Right lobe of liver (tissue), 6 donors: ENCODE results near the gene LRTM1. TPM values are rescaled to one million over a fixed set of nuclear protein-coding genes. Genes with fewer than 3 reads are reported as not detected.

ENCODE experiments used
- ATAC-seq, 4 donors: fragments of 200-7000 bp; cut with Tn5 transposase; one replicate each; pipeline ENCODE4 v1.9.1; 2020; ENCODE audit warnings: mild to moderate bottlenecking in 4 of 4, moderate library complexity in 4 of 4
- DNase-seq, 3 donors: peaks; one replicate each; pipeline ENCODE4 v3.0.0-alpha.2; 2020
- H3K27ac ChIP-seq, 3 donors: fragments of 200-600 bp; one replicate each; pipeline ENCODE4 v1.8.0; 2022
- H3K27me3 ChIP-seq, 2 donors: fragments of 200-600 bp; one replicate each; pipeline ENCODE4 v1.8.0; 2022
- H3K36me3 ChIP-seq, 4 donors: fragments of 200-600 bp; sonication (generic) in 1 of 4; one replicate each; pipeline versions ENCODE4 v1.5.1 to v1.8.0; 2017 to 2022; ENCODE audit warnings: control low read depth in 1 of 4
- H3K4me1 ChIP-seq, 4 donors: fragments of 200-600 bp; sonication (generic) in 1 of 4; one replicate each; pipeline versions ENCODE4 v1.5.1 to v1.8.0; 2017 to 2022; ENCODE audit warnings: control low read depth in 1 of 4
- H3K4me3 ChIP-seq, 3 donors: fragments of 200-600 bp; one replicate each; pipeline ENCODE4 v1.8.0; 2022
- H3K9me3 ChIP-seq, 4 donors: fragments of 200-600 bp; sonication (generic) in 1 of 4; one replicate each; pipeline versions ENCODE4 v1.5.1 to v1.8.0; 2017 to 2022; ENCODE audit warnings: control low read depth in 1 of 4
- POLR2A ChIP-seq: fragments of 450-650 bp; IDR thresholded peaks from one replicate; pipeline ENCODE4 v1.6.1; 2017; ENCODE audit warnings: antibody characterized with exemption, mild to moderate bottlenecking
- WGBS: methylation state at CpG from one replicate; pipeline ENCODE4 v1.1.6; 2018; ENCODE audit warnings: low coverage, low lambda C conversion rate; ENCODE audit not compliant: insufficient coverage; ENCODE audit errors: missing lambda C conversion rate; 5-methylcytosine and 5-hydroxymethylcytosine counted together
- intact Hi-C, 2 donors: fragments of 100-400 bp; cut with DNase I; formaldehyde crosslinking; loops; one replicate each; pipeline versions ENCODE4 v1.11.2 to v1.14.1; 2022
- total RNA-seq, 6 experiments: library from RNA; depleted of rRNA in 2 of 6; stranded (reverse); fragments of >200 nt in 2 of 6; fragmentation: NEBNext Ultra II Directional in 3 of 6; extraction: Animal tissue kit (Norgen Biotek cat#: 25700) in 3 of 6; gene quantifications; one replicate each; pipeline versions ENCODE4 v1.1.0 to v1.2.4, GENCODE V29; 2016 to 2023
- TF ChIP-seq, protein P1 (sequence below), 4 donors: fragments of 200-600 bp in 3 of 4; fragments of 450-650 bp in 1 of 4; IDR thresholded peaks; one replicate each; pipeline versions ENCODE4 v1.5.1 to v1.8.0; 2016 to 2022; ENCODE audit warnings: antibody characterized with exemption in 4 of 4, mild to moderate bottlenecking in 2 of 4
- donor health status: DM: no; HTN: yes; CAD: no.
- donor health status: DM: no; HTN: no; CAD: no.
- donor health status: DM: no; HTN: no; CAD: no.
- donor health status: DM: no; HTN: yes; CAD: no.
- donor health status: DM: no; HTN: yes; CAD: no.

Gene LRTM1
- total RNA-seq, 6 experiments from 2014 or later: not detected

GRCh38 chr3:54939557-54940300, 11.9 kb upstream of the LRTM1 start:
- H3K27ac ChIP-seq: no peak overlapping the region
- no peaks in the 10 kb centered on the region for H3K27me3 ChIP-seq
- 42% methylated on average over 3 of the region's 6 CpGs for WGBS
- intact Hi-C loops: no loop called here
- H3K4me3 ChIP-seq: no peak overlapping the region
- no peaks in the 10 kb centered on the region for H3K4me1 ChIP-seq
- H3K36me3 ChIP-seq: no peaks in the 10 kb centered on the region
- H3K9me3 ChIP-seq: no peaks in the 10 kb centered on the region
- no peak for ATAC-seq
- DNase-seq: no peak
- no peak for TF ChIP-seq POLR2A
- TF ChIP-seq, protein P1, sequence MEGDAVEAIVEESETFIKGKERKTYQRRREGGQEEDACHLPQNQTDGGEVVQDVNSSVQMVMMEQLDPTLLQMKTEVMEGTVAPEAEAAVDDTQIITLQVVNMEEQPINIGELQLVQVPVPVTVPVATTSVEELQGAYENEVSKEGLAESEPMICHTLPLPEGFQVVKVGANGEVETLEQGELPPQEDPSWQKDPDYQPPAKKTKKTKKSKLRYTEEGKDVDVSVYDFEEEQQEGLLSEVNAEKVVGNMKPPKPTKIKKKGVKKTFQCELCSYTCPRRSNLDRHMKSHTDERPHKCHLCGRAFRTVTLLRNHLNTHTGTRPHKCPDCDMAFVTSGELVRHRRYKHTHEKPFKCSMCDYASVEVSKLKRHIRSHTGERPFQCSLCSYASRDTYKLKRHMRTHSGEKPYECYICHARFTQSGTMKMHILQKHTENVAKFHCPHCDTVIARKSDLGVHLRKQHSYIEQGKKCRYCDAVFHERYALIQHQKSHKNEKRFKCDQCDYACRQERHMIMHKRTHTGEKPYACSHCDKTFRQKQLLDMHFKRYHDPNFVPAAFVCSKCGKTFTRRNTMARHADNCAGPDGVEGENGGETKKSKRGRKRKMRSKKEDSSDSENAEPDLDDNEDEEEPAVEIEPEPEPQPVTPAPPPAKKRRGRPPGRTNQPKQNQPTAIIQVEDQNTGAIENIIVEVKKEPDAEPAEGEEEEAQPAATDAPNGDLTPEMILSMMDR (IDR thresholded peaks at IDR 0.05): no peak

DNA sequence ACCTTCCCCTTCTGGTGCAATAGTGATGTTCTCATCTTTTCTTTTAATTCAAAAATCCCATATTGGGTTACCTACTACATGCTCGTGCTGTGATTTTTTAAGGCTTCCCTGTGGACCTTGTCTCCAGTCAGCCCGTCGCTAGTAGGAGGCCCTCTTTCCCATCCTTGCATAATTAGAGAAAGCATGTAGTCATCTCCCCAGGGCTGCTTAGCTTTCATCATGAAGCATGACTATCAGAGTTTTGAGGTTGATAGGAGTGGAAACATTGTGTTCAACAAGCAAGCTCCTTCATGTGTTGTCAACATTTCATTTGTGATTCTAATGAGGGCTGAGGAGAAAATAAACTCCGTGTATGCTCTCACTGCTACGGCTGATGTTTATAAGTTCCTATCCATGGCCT, 8.7 kb upstream of the LRTM1 start:
- H3K4me3 ChIP-seq: no peak overlapping the region
- no peak for ATAC-seq
- no peaks in the 10 kb centered on the region for H3K9me3 ChIP-seq
- no peaks in the 10 kb centered on the region for H3K27me3 ChIP-seq
- DNase-seq: no peak
- intact Hi-C loops: no loop called here
- H3K27ac ChIP-seq: no peak overlapping the region
- TF ChIP-seq POLR2A: no peak
- TF ChIP-seq, protein P1 (IDR thresholded peaks at IDR 0.05): no peak
- 34% methylated on average over 5 of the region's 5 CpGs for WGBS
- H3K36me3 ChIP-seq: no peaks in the 10 kb centered on the region
- no peaks in the 10 kb centered on the region for H3K4me1 ChIP-seq

DNA sequence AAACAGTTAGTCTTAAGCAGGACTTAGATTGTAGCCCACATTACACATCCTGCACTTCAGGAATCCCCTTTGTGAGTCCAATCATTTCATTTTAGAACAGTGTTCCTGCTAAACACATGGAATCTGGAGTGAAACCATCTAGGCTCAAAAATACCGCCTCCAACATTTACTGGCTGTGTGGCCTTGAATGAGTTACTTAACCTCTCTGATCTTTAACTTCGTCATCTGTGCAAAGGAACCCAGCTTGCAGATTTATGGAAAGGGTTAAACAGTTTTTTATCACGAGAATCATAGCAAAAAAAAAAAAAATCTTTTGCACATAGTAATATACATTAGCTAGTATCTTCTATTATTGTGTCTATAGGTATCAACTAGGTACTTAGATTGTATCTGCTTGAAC, 8.0 kb upstream of the LRTM1 start:
- ATAC-seq: no peak
- no peaks in the 10 kb centered on the region for H3K4me1 ChIP-seq
- H3K36me3 ChIP-seq: no peaks in the 10 kb centered on the region
- no peak for TF ChIP-seq POLR2A
- TF ChIP-seq, protein P1 (IDR thresholded peaks at IDR 0.05): no peak
- H3K27ac ChIP-seq: no peak overlapping the region
- H3K9me3 ChIP-seq: no peaks in the 10 kb centered on the region
- no peaks in the 10 kb centered on the region for H3K27me3 ChIP-seq
- no peak for DNase-seq
- no peak overlapping the region for H3K4me3 ChIP-seq
- 42% methylated on average over 3 of the region's 3 CpGs for WGBS
- intact Hi-C loops: no loop called here

DNA sequence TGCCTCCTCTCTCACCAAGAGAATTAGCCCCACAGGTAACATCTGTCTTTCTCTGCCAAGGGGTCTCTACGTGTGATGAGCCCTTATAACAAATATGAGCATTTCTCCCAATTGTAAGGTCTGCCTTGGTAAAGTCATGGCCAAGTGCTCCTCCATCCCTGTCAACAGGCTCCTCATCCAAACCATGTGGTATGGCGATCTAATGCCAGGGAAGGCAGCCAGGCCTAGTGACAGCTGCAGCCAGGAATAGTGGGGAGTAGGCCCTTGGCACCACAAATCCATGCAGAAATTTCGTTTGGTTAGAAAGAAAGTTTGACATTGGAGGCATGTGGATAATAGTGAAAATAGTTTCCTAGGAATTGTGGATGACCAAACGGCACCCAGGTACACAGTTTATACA, 4.7 kb upstream of the LRTM1 start:
- no peak for TF ChIP-seq POLR2A
- TF ChIP-seq, protein P1 (IDR thresholded peaks at IDR 0.05): no peak
- no peak overlapping the region for H3K27ac ChIP-seq
- DNase-seq (no peak), ATAC-seq (no peak)
- no peaks in the 10 kb centered on the region for H3K36me3 ChIP-seq
- H3K9me3 ChIP-seq: no peaks in the 10 kb centered on the region
- intact Hi-C loops: no loop called here
- H3K27me3 ChIP-seq: no peaks in the 10 kb centered on the region
- no peak overlapping the region for H3K4me3 ChIP-seq
- 32% methylated on average over 2 of the region's 4 CpGs for WGBS
- no peaks in the 10 kb centered on the region for H3K4me1 ChIP-seq
